GM23338 (cell line): ENCODE measurements around the gene CNTNAP2. TPM values are rescaled to one million over a fixed set of nuclear protein-coding genes. Genes with fewer than 3 reads are reported as not detected.

Experiments
- ATAC-seq: fragments of 200-7000 bp; cut with Tn5 transposase; 3 replicates; pipeline ENCODE4 v1.9.1; 2020
- DNase-seq: peaks from one replicate; pipeline ENCODE4 v3.0.0-alpha.2; 2015; ENCODE audit warnings: low spot score
- H2AFZ ChIP-seq: fragments of 200-600 bp; sonication (generic); 2 replicates; pipeline ENCODE4 v1.8.0; 2016; ENCODE audit warnings: antibody characterized with exemption, mild to moderate bottlenecking, moderate library complexity
- H3F3A ChIP-seq: fragments of 200-600 bp; sonication (generic); replicated peaks from 2 replicates; pipeline ENCODE4 v1.8.0; 2017; ENCODE audit warnings: antibody characterized with exemption, mixed run types, low read depth
- H3K27ac ChIP-seq: fragments of 200-600 bp; sonication (generic); 2 replicates; pipeline ENCODE4 v1.6.1; 2016; ENCODE audit warnings: low read depth
- H3K27me3 ChIP-seq: fragments of 200-600 bp; sonication (generic); 2 replicates; pipeline ENCODE4 v1.8.0; 2016; ENCODE audit warnings: mild to moderate bottlenecking, mixed run types, moderate library complexity; ENCODE audit not compliant: insufficient read depth
- H3K36me3 ChIP-seq: fragments of 200-600 bp; sonication (generic); 2 replicates; pipeline ENCODE4 v1.8.0; 2016; ENCODE audit warnings: mild to moderate bottlenecking; ENCODE audit not compliant: insufficient read depth
- H3K4me1 ChIP-seq: fragments of 200-600 bp; sonication (generic); 2 replicates; pipeline ENCODE4 v1.8.0; 2016; ENCODE audit warnings: mild to moderate bottlenecking, moderate library complexity; ENCODE audit not compliant: insufficient read depth
- H3K4me2 ChIP-seq: fragments of 200-600 bp; sonication (generic); 2 replicates; pipeline ENCODE4 v1.7.1; 2017; ENCODE audit warnings: mixed run types
- H3K4me3 ChIP-seq: fragments of 200-600 bp; sonication (generic); 2 replicates; pipeline ENCODE4 v1.6.1; 2016; ENCODE audit warnings: mixed run types
- H3K79me2 ChIP-seq: fragments of 200-600 bp; sonication (generic); replicated peaks from 2 replicates; pipeline ENCODE4 v1.8.0; 2017; ENCODE audit warnings: mild to moderate bottlenecking; ENCODE audit not compliant: insufficient read depth
- H3K9me2 ChIP-seq: fragments of 200-600 bp; sonication (generic); 2 replicates; pipeline ENCODE4 v1.8.0; 2017; ENCODE audit not compliant: insufficient read depth
- H4K20me1 ChIP-seq: fragments of 200-600 bp; sonication (generic); replicated peaks from 2 replicates; pipeline ENCODE4 v1.8.0; 2017; ENCODE audit warnings: mild to moderate bottlenecking; ENCODE audit not compliant: insufficient read depth
- H3K27ac Mint-ChIP-seq: 2 replicates; pipeline ENCODE4 v1.8.0; 2020; ENCODE audit warnings: inconsistent platforms, mild to moderate bottlenecking, moderate library complexity, mixed read lengths
- H3K27me3 Mint-ChIP-seq: 3 replicates; pipeline ENCODE4 v1.8.0; 2022; ENCODE audit warnings: low read depth, mild to moderate bottlenecking, moderate library complexity, mixed read lengths, inconsistent platforms; ENCODE audit not compliant: insufficient read depth, poor library complexity
- H3K36me3 Mint-ChIP-seq: 3 replicates; pipeline ENCODE4 v1.8.0; 2021; ENCODE audit warnings: low read depth, mild to moderate bottlenecking, inconsistent platforms, moderate library complexity, mixed read lengths
- H3K4me1 Mint-ChIP-seq: 3 replicates; pipeline ENCODE4 v1.8.0; 2020; ENCODE audit warnings: mild to moderate bottlenecking, inconsistent platforms, mixed read lengths
- H3K4me3 Mint-ChIP-seq: 3 replicates; pipeline ENCODE4 v1.8.0; 2021; ENCODE audit warnings: moderate library complexity, mild to moderate bottlenecking, inconsistent platforms, mixed read lengths
- H3K9me3 Mint-ChIP-seq: 3 replicates; pipeline ENCODE4 v1.8.0; 2020; ENCODE audit warnings: moderate library complexity, mild to moderate bottlenecking, inconsistent platforms, mixed read lengths
- CREB1 ChIP-seq: fragments of 250-450 bp; sonication (Bioruptor Pico); IDR thresholded peaks from 2 replicates; pipeline ENCODE4 v1.5.0; 2020; ENCODE audit warnings: low read depth, mild to moderate bottlenecking, moderate library complexity
- CTCF ChIP-seq, 2 experiments: fragments of 200-600 bp in 1 of 2; sonication (generic) in 1 of 2; conservative IDR thresholded peaks; 2 replicates each; pipeline versions ENCODE4 v1.5.1 to v1.6.1; 2016 to 2017; ENCODE audit warnings: antibody characterized with exemption in 2 of 2, low read depth in 2 of 2, mild to moderate bottlenecking in 2 of 2, moderate library complexity in 1 of 2
- ETS1 ChIP-seq: IDR thresholded peaks from 2 replicates; pipeline ENCODE4 v1.6.1; 2016; ENCODE audit warnings: antibody characterized with exemption
- EZH2 ChIP-seq: fragments of 200-600 bp; sonication (generic); IDR thresholded peaks from one replicate; pipeline ENCODE4 v1.8.0; 2017; ENCODE audit warnings: antibody characterized with exemption, mild to moderate bottlenecking, low read depth; ENCODE audit not compliant: unreplicated experiment
- EZH2phosphoT487 ChIP-seq: fragments of 200-600 bp; sonication (generic); IDR thresholded peaks from one replicate; pipeline ENCODE4 v1.8.1; 2018; ENCODE audit warnings: antibody characterized with exemption; ENCODE audit not compliant: unreplicated experiment
- JUNB ChIP-seq: IDR thresholded peaks from one replicate; pipeline ENCODE4 v1.6.1; 2016; ENCODE audit warnings: antibody characterized with exemption; ENCODE audit not compliant: unreplicated experiment
- NANOG ChIP-seq: IDR thresholded peaks from 2 replicates; pipeline ENCODE4 v1.6.1; 2016; ENCODE audit warnings: antibody characterized with exemption, borderline replicate concordance
- POLR2AphosphoS5 ChIP-seq: IDR thresholded peaks from 2 replicates; pipeline ENCODE4 v1.6.1; 2016; ENCODE audit warnings: antibody characterized with exemption, low read depth
- STAT1 ChIP-seq: IDR thresholded peaks from one replicate; pipeline ENCODE4 v1.6.1; 2016; ENCODE audit warnings: antibody characterized with exemption; ENCODE audit not compliant: unreplicated experiment
- ZNF114 ChIP-seq: fragments of 250-450 bp; sonication (Bioruptor Pico); IDR thresholded peaks from 2 replicates; pipeline ENCODE4 v1.5.0; 2020; ENCODE audit warnings: mild to moderate bottlenecking, moderate library complexity
- ZNF331 ChIP-seq: fragments of 250-450 bp; sonication (Bioruptor Pico); IDR thresholded peaks from 2 replicates; pipeline ENCODE4 v1.5.0; 2020; ENCODE audit warnings: low read depth, mild to moderate bottlenecking, moderate library complexity
- polyA plus RNA-seq: library from polyadenylated mRNA; unstranded; fragments of >200 nt; fragmentation: Nextera tagmentation; extraction: Ambion mirVana; gene quantifications from 2 replicates; pipeline ENCODE4 v1.2.1, GENCODE V29; 2016
- total RNA-seq: library from RNA; depleted of rRNA; stranded (reverse); fragments of >200 nt; shearing (Covaris generic); gene quantifications from 2 replicates; pipeline ENCODE4 v1.2.3, GENCODE V29; 2014
- TF ChIP-seq, protein P1 (sequence below): fragments of 250-450 bp; sonication (Bioruptor Pico); IDR thresholded peaks from 2 replicates; pipeline ENCODE4 v1.5.0; 2020; ENCODE audit warnings: mild to moderate bottlenecking, moderate library complexity
- TF ChIP-seq, protein P2 (sequence below): IDR thresholded peaks from one replicate; pipeline ENCODE4 v1.6.1; 2018; ENCODE audit warnings: antibody characterized with exemption; ENCODE audit not compliant: unreplicated experiment

The CNTNAP2 gene
- total and polyA plus RNA-seq, 2 experiments from 2014 or later, result 38.2 to 61.3 TPM

DNA sequence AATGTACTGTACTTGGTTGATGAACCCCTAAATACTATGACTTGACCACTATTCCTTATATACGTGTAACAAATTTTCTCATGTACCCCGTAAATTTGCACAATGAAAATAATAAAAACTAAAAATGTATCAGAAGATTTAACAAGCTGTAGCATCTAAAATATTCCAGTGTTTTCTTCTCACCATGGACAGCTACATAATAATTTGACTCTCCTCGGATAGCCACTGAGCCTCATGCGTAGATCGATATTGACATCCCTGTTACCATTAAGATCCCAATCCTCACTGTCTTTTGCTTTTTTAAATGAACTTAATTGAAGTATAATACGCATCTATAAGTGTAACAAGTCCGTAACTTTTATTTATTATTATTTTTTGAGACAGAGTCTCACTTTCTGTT, 2294.3 kb downstream of the CNTNAP2 start:
- H3K4me1 ChIP-seq, result peaks cover 3% of the 10 kb centered on the region; the same call in 1 of the 2 replicates
- TF ChIP-seq ZNF331 (no peak), POLR2AphosphoS5 (no peak), JUNB (no peak), ETS1 (no peak), EZH2phosphoT487 (no peak), ZNF114 (CRISPR knock-in tag) (no peak), STAT1 (no peak), CTCF (conservative IDR thresholded peaks at IDR 0.05; ENCODE audit: low read depth in 2 of 2) (no peak), CREB1 (CRISPR knock-in tag) (no peak), EZH2 (no peak), NANOG (no peak)
- TF ChIP-seq, protein P1, sequence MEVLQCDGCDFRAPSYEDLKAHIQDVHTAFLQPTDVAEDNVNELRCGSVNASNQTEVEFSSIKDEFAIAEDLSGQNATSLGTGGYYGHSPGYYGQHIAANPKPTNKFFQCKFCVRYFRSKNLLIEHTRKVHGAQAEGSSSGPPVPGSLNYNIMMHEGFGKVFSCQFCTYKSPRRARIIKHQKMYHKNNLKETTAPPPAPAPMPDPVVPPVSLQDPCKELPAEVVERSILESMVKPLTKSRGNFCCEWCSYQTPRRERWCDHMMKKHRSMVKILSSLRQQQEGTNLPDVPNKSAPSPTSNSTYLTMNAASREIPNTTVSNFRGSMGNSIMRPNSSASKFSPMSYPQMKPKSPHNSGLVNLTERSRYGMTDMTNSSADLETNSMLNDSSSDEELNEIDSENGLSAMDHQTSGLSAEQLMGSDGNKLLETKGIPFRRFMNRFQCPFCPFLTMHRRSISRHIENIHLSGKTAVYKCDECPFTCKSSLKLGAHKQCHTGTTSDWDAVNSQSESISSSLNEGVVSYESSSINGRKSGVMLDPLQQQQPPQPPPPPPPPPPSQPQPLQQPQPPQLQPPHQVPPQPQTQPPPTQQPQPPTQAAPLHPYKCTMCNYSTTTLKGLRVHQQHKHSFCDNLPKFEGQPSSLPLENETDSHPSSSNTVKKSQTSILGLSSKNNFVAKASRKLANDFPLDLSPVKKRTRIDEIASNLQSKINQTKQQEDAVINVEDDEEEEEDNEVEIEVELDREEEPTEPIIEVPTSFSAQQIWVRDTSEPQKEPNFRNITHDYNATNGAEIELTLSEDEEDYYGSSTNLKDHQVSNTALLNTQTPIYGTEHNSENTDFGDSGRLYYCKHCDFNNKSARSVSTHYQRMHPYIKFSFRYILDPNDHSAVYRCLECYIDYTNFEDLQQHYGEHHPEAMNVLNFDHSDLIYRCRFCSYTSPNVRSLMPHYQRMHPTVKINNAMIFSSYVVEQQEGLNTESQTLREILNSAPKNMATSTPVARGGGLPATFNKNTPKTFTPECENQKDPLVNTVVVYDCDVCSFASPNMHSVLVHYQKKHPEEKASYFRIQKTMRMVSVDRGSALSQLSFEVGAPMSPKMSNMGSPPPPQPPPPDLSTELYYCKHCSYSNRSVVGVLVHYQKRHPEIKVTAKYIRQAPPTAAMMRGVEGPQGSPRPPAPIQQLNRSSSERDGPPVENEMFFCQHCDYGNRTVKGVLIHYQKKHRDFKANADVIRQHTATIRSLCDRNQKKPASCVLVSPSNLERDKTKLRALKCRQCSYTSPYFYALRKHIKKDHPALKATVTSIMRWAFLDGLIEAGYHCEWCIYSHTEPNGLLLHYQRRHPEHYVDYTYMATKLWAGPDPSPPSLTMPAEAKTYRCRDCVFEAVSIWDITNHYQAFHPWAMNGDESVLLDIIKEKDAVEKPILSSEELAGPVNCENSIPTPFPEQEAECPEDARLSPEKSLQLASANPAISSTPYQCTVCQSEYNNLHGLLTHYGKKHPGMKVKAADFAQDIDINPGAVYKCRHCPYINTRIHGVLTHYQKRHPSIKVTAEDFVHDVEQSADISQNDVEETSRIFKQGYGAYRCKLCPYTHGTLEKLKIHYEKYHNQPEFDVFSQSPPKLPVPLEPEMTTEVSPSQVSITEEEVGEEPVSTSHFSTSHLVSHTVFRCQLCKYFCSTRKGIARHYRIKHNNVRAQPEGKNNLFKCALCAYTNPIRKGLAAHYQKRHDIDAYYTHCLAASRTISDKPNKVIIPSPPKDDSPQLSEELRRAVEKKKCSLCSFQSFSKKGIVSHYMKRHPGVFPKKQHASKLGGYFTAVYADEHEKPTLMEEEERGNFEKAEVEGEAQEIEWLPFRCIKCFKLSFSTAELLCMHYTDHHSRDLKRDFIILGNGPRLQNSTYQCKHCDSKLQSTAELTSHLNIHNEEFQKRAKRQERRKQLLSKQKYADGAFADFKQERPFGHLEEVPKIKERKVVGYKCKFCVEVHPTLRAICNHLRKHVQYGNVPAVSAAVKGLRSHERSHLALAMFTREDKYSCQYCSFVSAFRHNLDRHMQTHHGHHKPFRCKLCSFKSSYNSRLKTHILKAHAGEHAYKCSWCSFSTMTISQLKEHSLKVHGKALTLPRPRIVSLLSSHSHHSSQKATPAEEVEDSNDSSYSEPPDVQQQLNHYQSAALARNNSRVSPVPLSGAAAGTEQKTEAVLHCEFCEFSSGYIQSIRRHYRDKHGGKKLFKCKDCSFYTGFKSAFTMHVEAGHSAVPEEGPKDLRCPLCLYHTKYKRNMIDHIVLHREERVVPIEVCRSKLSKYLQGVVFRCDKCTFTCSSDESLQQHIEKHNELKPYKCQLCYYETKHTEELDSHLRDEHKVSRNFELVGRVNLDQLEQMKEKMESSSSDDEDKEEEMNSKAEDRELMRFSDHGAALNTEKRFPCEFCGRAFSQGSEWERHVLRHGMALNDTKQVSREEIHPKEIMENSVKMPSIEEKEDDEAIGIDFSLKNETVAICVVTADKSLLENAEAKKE (CRISPR knock-in tag), result no peak
- TF ChIP-seq, protein P2, sequence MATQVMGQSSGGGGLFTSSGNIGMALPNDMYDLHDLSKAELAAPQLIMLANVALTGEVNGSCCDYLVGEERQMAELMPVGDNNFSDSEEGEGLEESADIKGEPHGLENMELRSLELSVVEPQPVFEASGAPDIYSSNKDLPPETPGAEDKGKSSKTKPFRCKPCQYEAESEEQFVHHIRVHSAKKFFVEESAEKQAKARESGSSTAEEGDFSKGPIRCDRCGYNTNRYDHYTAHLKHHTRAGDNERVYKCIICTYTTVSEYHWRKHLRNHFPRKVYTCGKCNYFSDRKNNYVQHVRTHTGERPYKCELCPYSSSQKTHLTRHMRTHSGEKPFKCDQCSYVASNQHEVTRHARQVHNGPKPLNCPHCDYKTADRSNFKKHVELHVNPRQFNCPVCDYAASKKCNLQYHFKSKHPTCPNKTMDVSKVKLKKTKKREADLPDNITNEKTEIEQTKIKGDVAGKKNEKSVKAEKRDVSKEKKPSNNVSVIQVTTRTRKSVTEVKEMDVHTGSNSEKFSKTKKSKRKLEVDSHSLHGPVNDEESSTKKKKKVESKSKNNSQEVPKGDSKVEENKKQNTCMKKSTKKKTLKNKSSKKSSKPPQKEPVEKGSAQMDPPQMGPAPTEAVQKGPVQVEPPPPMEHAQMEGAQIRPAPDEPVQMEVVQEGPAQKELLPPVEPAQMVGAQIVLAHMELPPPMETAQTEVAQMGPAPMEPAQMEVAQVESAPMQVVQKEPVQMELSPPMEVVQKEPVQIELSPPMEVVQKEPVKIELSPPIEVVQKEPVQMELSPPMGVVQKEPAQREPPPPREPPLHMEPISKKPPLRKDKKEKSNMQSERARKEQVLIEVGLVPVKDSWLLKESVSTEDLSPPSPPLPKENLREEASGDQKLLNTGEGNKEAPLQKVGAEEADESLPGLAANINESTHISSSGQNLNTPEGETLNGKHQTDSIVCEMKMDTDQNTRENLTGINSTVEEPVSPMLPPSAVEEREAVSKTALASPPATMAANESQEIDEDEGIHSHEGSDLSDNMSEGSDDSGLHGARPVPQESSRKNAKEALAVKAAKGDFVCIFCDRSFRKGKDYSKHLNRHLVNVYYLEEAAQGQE, result no peak
- no peak overlapping the region for H3K27ac ChIP-seq
- no peak overlapping the region for H3K27ac Mint-ChIP-seq
- H3K79me2 ChIP-seq, result no peaks in the 10 kb centered on the region
- H3K36me3 ChIP-seq, result no peaks in the 10 kb centered on the region; the same call in none of the 2 replicates
- H3F3A ChIP-seq, result no peaks in the 10 kb centered on the region
- H3K4me3 ChIP-seq, result no peak overlapping the region
- no peaks in the 10 kb centered on the region for H4K20me1 ChIP-seq
- no peak overlapping the region for H3K4me2 ChIP-seq
- H3K27me3 Mint-ChIP-seq, result peaks cover 2% of the 10 kb centered on the region
- H3K4me3 Mint-ChIP-seq, result no peak overlapping the region
- ATAC-seq (no peak), DNase-seq (no peak)
- H3K4me1 Mint-ChIP-seq, result peaks cover 12% of the 10 kb centered on the region
- H3K9me2 ChIP-seq, result no peaks in the 10 kb centered on the region
- no peaks in the 10 kb centered on the region for H3K9me3 Mint-ChIP-seq
- peaks cover 7% of the 10 kb centered on the region; the same call in 2 of the 3 replicates for H3K36me3 Mint-ChIP-seq
- no peak overlapping the region for H2AFZ ChIP-seq
- no peaks in the 10 kb centered on the region for H3K27me3 ChIP-seq
